Uterus (tissue), 2 donors: Measurements from ENCODE around the gene TSPAN32.

Source experiments
- CTCF ChIP-seq, 4 experiments: fragments of 200-600 bp in 2 of 4; fragments of 450-650 bp in 2 of 4; sonication (generic) in 2 of 4; IDR thresholded peaks; one replicate each; pipeline ENCODE4 v1.5.1; 2016 to 2019; ENCODE audit warnings: antibody characterized with exemption in 4 of 4, mild to moderate bottlenecking in 2 of 4, moderate library complexity in 1 of 4
- POLR2A ChIP-seq, 2 donors: fragments of 450-650 bp; IDR thresholded peaks; one replicate each; pipeline ENCODE4 v1.6.1; 2016; ENCODE audit warnings: antibody characterized with exemption in 2 of 2, mild to moderate bottlenecking in 1 of 2, moderate library complexity in 1 of 2

GRCh38 chr11:2330696-2331095 is 28.9 kb downstream of the TSPAN32 start:
- TF ChIP-seq CTCF (IDR thresholded peaks at IDR 0.05) (no peak), POLR2A (IDR thresholded peaks at IDR 0.05) (no peak)
